HCT116 (cell line): ENCODE data around the gene SPATA1. TPM values are rescaled to one million over a fixed set of nuclear protein-coding genes. Genes with fewer than 3 reads are reported as not detected.
A peak's percentile ranks its signal among the peaks of the same experiment; 100 is the strongest.

Experiments used
- ATAC-seq: fragments of 200-7000 bp; cut with Tn5 transposase; 2 replicates; pipeline ENCODE4 v1.9.1; 2020; ENCODE audit warnings: mild to moderate bottlenecking, moderate library complexity
- BruUV-seq: library from RNA; stranded (reverse); fragments of 400-500 nt; replicated peaks from 2 replicates; lab custom pipeline; 2021; lab: Mats Ljungman, UMichigan
- CTCF ChIA-PET: fragments of 300-600 bp; sonication (Branson Sonifier 250); formaldehyde crosslinking; loops from one replicate; lab custom pipeline; 2021; ENCODE audit warnings: antibody characterized with exemption; lab: Charles Lee
- POLR2A ChIA-PET: fragments of 300-600, 350-600 bp; sonication (Branson Sonifier 250); formaldehyde crosslinking; loops from one replicate; lab custom pipeline; 2021; ENCODE audit warnings: antibody characterized with exemption; lab: Charles Lee
- RAD21 ChIA-PET, 2 experiments: fragments of 300-600 bp; sonication (Branson Sonifier 250); formaldehyde crosslinking; loops; one replicate each; lab custom pipeline; 2023; ENCODE audit warnings: low total read pairs in 2 of 2; ENCODE audit not compliant: uncharacterized antibody in 2 of 2, unreplicated experiment in 2 of 2, low non-redundant PET in 1 of 2; lab: Charles Lee
- DNase-seq: peaks from one replicate; pipeline ENCODE4 v3.0.0-alpha.2; 2010; ENCODE audit warnings: low read depth, low spot score
- H2AFZ ChIP-seq: fragments of 200-600 bp; shearing (Covaris generic), sonication (generic); 2 replicates; pipeline ENCODE4 v1.6.1; 2017; ENCODE audit warnings: low read depth, mixed run types, mixed read lengths, antibody characterized with exemption, low read length; ENCODE audit not compliant: poor library complexity, severe bottlenecking
- H3K27ac ChIP-seq: 2 replicates; pipeline ENCODE4 v1.5.1; 2012; ENCODE audit warnings: low read depth, low read length
- H3K27me3 ChIP-seq: fragments of 200-600 bp; sonication (generic); 2 replicates; pipeline ENCODE4 v1.6.1; 2016; ENCODE audit warnings: mixed run types, low read length, mixed read lengths; ENCODE audit not compliant: insufficient read depth
- H3K36me3 ChIP-seq, 2 experiments: fragments of 200-500 bp in 1 of 2; fragments of 200-600 bp in 1 of 2; sonication (Bioruptor generic) in 1 of 2; sonication (generic) in 1 of 2; 2 replicates each; pipeline versions ENCODE4 v1.5.1 to v1.6.1; 2014 to 2016; ENCODE audit warnings: low read length in 2 of 2, inconsistent platforms in 1 of 2, mixed read lengths in 1 of 2, mixed run types in 1 of 2; ENCODE audit not compliant: insufficient read depth in 2 of 2, control insufficient read depth in 1 of 2
- H3K4me1 ChIP-seq, 2 experiments: fragments of 200-600 bp in 1 of 2; sonication (generic) in 1 of 2; 2 replicates each; pipeline versions ENCODE4 v1.5.1 to v1.6.1; 2012 to 2017; ENCODE audit warnings: low read length in 2 of 2, inconsistent platforms in 1 of 2, mild to moderate bottlenecking in 1 of 2, mixed read lengths in 1 of 2, mixed run types in 1 of 2, moderate library complexity in 1 of 2; ENCODE audit not compliant: insufficient read depth in 2 of 2, control insufficient read depth in 1 of 2
- H3K4me2 ChIP-seq: fragments of 200-600 bp; sonication (generic); 2 replicates; pipeline ENCODE4 v1.6.1; 2017; ENCODE audit warnings: mixed run types, low read length, mixed read lengths
- H3K4me3 ChIP-seq, 2 experiments: fragments of 200-600 bp in 1 of 2; sonication (generic) in 1 of 2; replicated peaks in 1 of 2; 2 replicates each; pipeline ENCODE4 v1.5.1; 2011 to 2016; ENCODE audit warnings: low read length in 2 of 2, control low read depth in 1 of 2, low read depth in 1 of 2, mild to moderate bottlenecking in 1 of 2, mixed read lengths in 1 of 2, mixed run types in 1 of 2
- H3K79me2 ChIP-seq: fragments of 200-600 bp; sonication (generic); 2 replicates; pipeline ENCODE4 v1.6.1; 2017; ENCODE audit warnings: mild to moderate bottlenecking, mixed run types, low read length, moderate library complexity, mixed read lengths; ENCODE audit not compliant: insufficient read depth
- H3K9ac ChIP-seq: fragments of 200-600 bp; sonication (generic); 2 replicates; pipeline ENCODE4 v1.6.1; 2016; ENCODE audit warnings: low read length, mixed read lengths
- H3K9me2 ChIP-seq: fragments of 200-600 bp; sonication (generic), shearing (Covaris generic); 2 replicates; pipeline ENCODE4 v1.6.1; 2017; ENCODE audit warnings: mixed run types, mild to moderate bottlenecking, moderate library complexity; ENCODE audit not compliant: insufficient read depth
- H3K9me3 ChIP-seq, 2 experiments: fragments of 200-500 bp in 1 of 2; fragments of 200-600 bp in 1 of 2; sonication (Bioruptor generic) in 1 of 2; sonication (generic) in 1 of 2; 2 replicates each; pipeline ENCODE4 v1.6.1; 2014 to 2017; ENCODE audit warnings: low read length in 2 of 2, mixed read lengths in 2 of 2, inconsistent platforms in 1 of 2, low read depth in 1 of 2, mild to moderate bottlenecking in 1 of 2, mixed run types in 1 of 2, moderate library complexity in 1 of 2; ENCODE audit not compliant: control insufficient read depth in 1 of 2, insufficient read depth in 1 of 2
- H4K20me1 ChIP-seq: fragments of 200-600 bp; sonication (generic), shearing (Covaris generic); 2 replicates; pipeline ENCODE4 v1.6.1; 2017; ENCODE audit warnings: mixed run types, mild to moderate bottlenecking, moderate library complexity; ENCODE audit not compliant: insufficient read depth
- CBX3 ChIP-seq: IDR thresholded peaks from 2 replicates; pipeline ENCODE4 v1.6.1; 2012; ENCODE audit warnings: low read depth
- CEBPB ChIP-seq: IDR thresholded peaks from 2 replicates; pipeline ENCODE4 v1.6.1; 2012; ENCODE audit warnings: low read depth
- EGR1 ChIP-seq: IDR thresholded peaks from 2 replicates; pipeline ENCODE4 v1.6.1; 2012; ENCODE audit warnings: low read depth
- ELF1 ChIP-seq: IDR thresholded peaks from 2 replicates; pipeline ENCODE4 v1.6.1; 2012; ENCODE audit warnings: low read depth, borderline replicate concordance
- EZH2 ChIP-seq: fragments of 200-600 bp; sonication (generic); IDR thresholded peaks from 2 replicates; pipeline ENCODE4 v1.6.1; 2017; ENCODE audit warnings: antibody characterized with exemption, mixed run types
- MAX ChIP-seq: IDR thresholded peaks from 2 replicates; pipeline ENCODE4 v1.6.1; 2012
- POLR2A ChIP-seq: IDR thresholded peaks from 2 replicates; pipeline ENCODE4 v1.7.0; 2011; ENCODE audit warnings: borderline replicate concordance; ENCODE audit not compliant: insufficient read depth, insufficient read length; ENCODE audit errors: extremely low read depth
- POLR2AphosphoS5 ChIP-seq: IDR thresholded peaks from 2 replicates; pipeline ENCODE4 v1.6.1; 2011; ENCODE audit warnings: mild to moderate bottlenecking, low read depth, low read length, moderate library complexity
- SIN3A ChIP-seq: IDR thresholded peaks from 2 replicates; pipeline ENCODE4 v1.6.1; 2012; ENCODE audit warnings: low read depth
- SP1 ChIP-seq: IDR thresholded peaks from 2 replicates; pipeline ENCODE4 v1.6.1; 2012; ENCODE audit warnings: low read depth
- SRF ChIP-seq: IDR thresholded peaks from 2 replicates; pipeline ENCODE4 v1.6.1; 2012; ENCODE audit warnings: low read depth
- YY1 ChIP-seq: IDR thresholded peaks from 2 replicates; pipeline ENCODE4 v1.6.1; 2011; ENCODE audit warnings: low read length, low read depth, moderate library complexity, mild to moderate bottlenecking; ENCODE audit not compliant: insufficient replicate concordance; ENCODE audit errors: extremely low read depth
- ZNF274 ChIP-seq: fragments of 200-500 bp; sonication (Bioruptor generic); IDR thresholded peaks from 2 replicates; pipeline ENCODE4 v1.6.1; 2014; ENCODE audit warnings: mild to moderate bottlenecking, low read depth, low read length, inconsistent platforms
- intact Hi-C: fragments of 100-400 bp; cut with micrococcal nuclease; formaldehyde crosslinking; loops from 2 replicates; pipeline ENCODE4 v1.10.0; 2022
- total RNA-seq: library from RNA; stranded (reverse); gene quantifications from one replicate; pipeline ENCODE4 v1.2.1, GENCODE V29; 2021; ENCODE audit not compliant: unreplicated experiment
- TF ChIP-seq, protein P1 (sequence below): IDR thresholded peaks from 2 replicates; pipeline ENCODE4 v1.6.1; 2012; ENCODE audit warnings: low read depth
- TF ChIP-seq, protein P2 (sequence below): IDR thresholded peaks from 2 replicates; pipeline ENCODE4 v1.6.1; 2011; ENCODE audit warnings: mild to moderate bottlenecking, low read length, moderate library complexity; ENCODE audit not compliant: insufficient replicate concordance; ENCODE audit errors: extremely low read depth

The SPATA1 gene
- total RNA-seq, 1 experiment from 2014 or later = 3.1 TPM

- TF ChIP-seq CEBPB (no peak), ELF1 (no peak), SIN3A (no peak)
- TF ChIP-seq, all 23 proteins: peak for 0
Observed at GRCh38 chr1:84476225-84476624, 30.0 kb upstream of the SPATA1 start (continued).

DNA sequence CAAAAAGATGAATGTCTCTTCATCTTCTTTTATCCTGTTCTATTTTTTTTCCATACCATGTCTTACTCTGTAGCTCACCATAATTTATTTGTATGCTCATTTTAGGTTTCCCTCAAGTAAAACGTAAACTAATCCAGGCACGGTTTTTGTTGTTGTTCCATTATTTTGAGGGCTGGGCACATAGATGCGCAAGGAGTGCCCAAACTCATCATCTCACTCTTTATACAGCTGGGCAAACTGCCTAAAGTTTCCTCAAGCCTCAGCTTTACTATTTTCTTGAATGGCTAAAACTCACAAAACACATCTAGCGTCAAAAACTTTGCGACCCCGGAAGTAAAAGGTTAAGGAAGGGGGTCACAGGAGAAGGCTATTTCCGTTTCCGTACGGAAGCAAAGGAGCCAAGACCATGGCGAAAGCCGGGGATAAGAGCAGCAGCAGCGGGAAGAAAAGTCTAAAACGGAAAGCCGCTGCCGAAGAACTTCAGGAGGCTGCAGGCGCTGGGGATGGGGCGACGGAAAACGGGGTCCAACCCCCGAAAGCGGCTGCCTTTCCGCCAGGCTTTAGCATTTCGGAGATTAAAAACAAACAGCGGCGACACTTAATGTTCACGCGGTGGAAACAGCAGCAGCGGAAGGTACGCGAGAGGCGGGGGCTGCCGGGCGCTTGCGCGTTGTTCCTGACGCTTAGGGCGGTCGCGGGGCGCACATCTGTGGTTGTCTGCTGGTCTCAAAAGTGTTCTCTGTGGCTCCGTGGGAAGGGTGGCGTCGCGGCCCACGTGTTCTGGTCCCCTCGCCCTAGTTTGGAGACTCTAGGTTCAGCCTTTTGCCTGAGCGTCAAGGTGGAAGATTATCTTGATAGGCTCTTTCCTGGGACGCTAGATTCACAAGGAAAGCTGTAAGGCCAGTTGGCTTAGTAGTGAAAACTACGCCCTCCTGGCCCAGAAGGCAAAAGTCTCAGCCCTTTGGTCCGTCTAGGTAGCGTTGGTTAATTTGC is 27.0 kb upstream of the SPATA1 start, which contains the start of gene RPF1:
Gene RPF1 (plus strand): TSS at position 391 of the 993 bp plus-strand sequence. CDS start 16 bp downstream, at position 407.
- H3K4me2 ChIP-seq = peak within 1 kb of the TSS; percentile 89
- intact Hi-C loops = no loop called here
- peak within 1 kb of the TSS; percentile 74 for H3K27ac ChIP-seq
- peak within 1 kb of the TSS; percentile 88 for H3K4me3 ChIP-seq
- peaks cover 23 to 31% of the 10 kb centered on the region in 2 experiments; a peak in 3 of 4 replicates for H3K36me3 ChIP-seq
- peak within 1 kb of the TSS; percentile 86 for H3K9ac ChIP-seq
- H4K20me1 ChIP-seq = no peaks in the 10 kb centered on the region
- DNase-seq (peak; percentile 69), ATAC-seq (peak; percentile 93)
- TF ChIP-seq, protein P1, sequence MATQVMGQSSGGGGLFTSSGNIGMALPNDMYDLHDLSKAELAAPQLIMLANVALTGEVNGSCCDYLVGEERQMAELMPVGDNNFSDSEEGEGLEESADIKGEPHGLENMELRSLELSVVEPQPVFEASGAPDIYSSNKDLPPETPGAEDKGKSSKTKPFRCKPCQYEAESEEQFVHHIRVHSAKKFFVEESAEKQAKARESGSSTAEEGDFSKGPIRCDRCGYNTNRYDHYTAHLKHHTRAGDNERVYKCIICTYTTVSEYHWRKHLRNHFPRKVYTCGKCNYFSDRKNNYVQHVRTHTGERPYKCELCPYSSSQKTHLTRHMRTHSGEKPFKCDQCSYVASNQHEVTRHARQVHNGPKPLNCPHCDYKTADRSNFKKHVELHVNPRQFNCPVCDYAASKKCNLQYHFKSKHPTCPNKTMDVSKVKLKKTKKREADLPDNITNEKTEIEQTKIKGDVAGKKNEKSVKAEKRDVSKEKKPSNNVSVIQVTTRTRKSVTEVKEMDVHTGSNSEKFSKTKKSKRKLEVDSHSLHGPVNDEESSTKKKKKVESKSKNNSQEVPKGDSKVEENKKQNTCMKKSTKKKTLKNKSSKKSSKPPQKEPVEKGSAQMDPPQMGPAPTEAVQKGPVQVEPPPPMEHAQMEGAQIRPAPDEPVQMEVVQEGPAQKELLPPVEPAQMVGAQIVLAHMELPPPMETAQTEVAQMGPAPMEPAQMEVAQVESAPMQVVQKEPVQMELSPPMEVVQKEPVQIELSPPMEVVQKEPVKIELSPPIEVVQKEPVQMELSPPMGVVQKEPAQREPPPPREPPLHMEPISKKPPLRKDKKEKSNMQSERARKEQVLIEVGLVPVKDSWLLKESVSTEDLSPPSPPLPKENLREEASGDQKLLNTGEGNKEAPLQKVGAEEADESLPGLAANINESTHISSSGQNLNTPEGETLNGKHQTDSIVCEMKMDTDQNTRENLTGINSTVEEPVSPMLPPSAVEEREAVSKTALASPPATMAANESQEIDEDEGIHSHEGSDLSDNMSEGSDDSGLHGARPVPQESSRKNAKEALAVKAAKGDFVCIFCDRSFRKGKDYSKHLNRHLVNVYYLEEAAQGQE = no peak
- TF ChIP-seq SRF = no peak
- peak; percentile 82; the same call in 1 of the 2 replicates for TF ChIP-seq CBX3
- TF ChIP-seq MAX = peak; percentile 79
- peak; percentile 85 for TF ChIP-seq POLR2AphosphoS5
- peak; percentile 60 for TF ChIP-seq POLR2A
- peak; percentile 66 for TF ChIP-seq YY1
- 0 out of 2 replicates have a peak, but pooled peaks have one; percentile 21 for TF ChIP-seq SP1
- TF ChIP-seq EGR1 = peak; percentile 69; the same call in 1 of the 2 replicates
- TF ChIP-seq, protein P2, sequence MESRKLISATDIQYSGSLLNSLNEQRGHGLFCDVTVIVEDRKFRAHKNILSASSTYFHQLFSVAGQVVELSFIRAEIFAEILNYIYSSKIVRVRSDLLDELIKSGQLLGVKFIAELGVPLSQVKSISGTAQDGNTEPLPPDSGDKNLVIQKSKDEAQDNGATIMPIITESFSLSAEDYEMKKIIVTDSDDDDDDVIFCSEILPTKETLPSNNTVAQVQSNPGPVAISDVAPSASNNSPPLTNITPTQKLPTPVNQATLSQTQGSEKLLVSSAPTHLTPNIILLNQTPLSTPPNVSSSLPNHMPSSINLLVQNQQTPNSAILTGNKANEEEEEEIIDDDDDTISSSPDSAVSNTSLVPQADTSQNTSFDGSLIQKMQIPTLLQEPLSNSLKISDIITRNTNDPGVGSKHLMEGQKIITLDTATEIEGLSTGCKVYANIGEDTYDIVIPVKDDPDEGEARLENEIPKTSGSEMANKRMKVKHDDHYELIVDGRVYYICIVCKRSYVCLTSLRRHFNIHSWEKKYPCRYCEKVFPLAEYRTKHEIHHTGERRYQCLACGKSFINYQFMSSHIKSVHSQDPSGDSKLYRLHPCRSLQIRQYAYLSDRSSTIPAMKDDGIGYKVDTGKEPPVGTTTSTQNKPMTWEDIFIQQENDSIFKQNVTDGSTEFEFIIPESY = no peak
- no peak for TF ChIP-seq EZH2
- TF ChIP-seq ZNF274 = no peak
- TF ChIP-seq SIN3A = peak; percentile 61; the same call in 1 of the 2 replicates
- peak; percentile 87 for TF ChIP-seq ELF1
- TSS peak; percentile 91 for BruUV-seq
- RAD21 ChIA-PET = no interaction called here
- H2AFZ ChIP-seq = peak within 1 kb of the TSS; percentile 92
- POLR2A ChIA-PET = interaction anchor here (1.0 to 1.3 kb wide), 2 partner anchors 16 to 335 kb away, joined by 3 read pairs; partner anchors contain the start of gene PRKACB
- no peaks in the 10 kb centered on the region for H3K27me3 ChIP-seq
- H3K79me2 ChIP-seq = peaks cover 54% of the 10 kb centered on the region
- H3K4me1 ChIP-seq = peaks cover 7 to 17% of the 10 kb centered on the region in 2 experiments; a peak in 3 of 4 replicates
- H3K9me2 ChIP-seq = no peaks in the 10 kb centered on the region
- CTCF ChIA-PET = no interaction called here
- no peaks in the 10 kb centered on the region for H3K9me3 ChIP-seq
